Measurements from ENCODE around the gene RPL10A.
A peak's percentile ranks its signal among the peaks of the same experiment; 100 is the strongest.
"Not testable (repeated sequence)": the region's sequence is repeated elsewhere in the genome, so short reads cannot be mapped to it uniquely, and the experiment has no call there.

Gene RPL10A

DNA sequence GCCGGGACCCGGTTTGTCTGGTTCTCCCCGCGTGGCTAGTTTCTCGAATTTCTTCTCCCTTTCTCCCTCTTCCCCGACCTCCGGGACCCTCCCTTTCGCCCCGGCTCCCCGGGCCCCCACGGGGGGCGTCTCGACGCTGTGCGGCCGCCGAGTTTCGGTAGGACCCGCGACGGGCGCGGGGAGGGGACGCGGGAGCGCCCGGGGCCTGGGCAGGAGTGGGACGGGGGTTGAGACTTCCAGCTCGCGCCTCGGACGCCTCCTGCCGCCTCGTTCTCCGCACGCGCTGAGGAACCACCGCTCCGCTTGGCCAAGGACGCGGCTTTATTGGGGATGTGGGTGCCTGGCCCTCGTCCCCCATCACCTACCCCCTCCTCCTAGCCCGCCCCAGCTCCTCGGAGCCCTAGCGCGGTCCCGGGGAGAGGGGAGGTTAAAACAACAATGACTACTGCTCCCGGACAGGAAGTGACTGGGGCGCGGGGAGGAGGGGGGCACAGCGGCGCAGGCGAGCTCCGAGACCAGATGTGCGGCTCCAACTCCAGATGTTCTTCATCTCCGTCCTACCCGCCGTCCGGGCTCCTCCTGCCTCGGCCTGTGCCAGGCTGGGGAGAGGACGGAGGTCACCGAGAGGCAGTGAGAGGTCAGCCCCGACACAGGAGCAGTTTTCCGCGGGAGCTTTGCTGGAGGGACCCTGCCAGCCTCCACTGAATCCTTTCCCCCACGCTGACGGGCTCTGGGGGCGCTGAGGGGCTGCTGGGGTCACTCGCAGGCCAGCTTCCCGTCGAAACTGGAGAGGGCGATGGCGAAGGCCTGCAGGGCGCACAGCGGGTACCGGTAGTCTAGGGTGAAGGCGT lies 29.6 kb downstream of the RPL10A start:
- peak; percentile 17 for DNase-seq
- in situ Hi-C loops (cut with HindIII; ENCODE audit: low pct_ligation_motif_present, low pct_unique_long_range_greater_than_20kb, low sequenced_read_pairs) = no loop called here

DNA sequence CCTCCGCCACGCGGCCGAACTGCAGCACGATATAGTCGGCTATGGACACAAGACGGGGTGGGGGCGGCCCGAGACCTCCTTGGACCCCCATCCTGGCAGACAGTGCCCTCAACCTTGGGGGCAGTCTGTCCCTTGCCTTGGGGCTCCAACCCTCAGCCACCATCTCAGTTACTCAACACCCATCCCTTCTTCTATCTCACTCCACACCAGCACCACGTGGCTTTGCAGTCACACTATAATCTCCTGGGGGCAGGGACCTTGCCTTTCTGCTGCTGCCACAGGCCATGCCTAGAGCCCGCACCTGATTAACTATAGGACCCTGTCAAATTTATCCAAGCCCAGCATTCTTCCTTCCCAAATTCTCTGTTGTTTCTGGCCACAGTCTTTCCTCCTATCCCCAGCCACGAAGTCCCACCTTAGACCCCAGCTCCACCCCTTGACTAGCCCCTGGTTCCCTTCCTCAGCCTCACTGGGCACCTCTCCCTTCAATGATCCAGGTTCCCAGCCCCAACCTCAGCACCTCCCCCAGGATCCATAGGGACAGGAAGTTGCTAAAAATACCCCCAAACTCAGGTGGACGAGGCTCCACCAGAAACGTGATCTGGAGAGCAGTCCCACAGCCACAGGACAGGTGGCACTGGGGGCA lies 30.3 kb downstream of the RPL10A start:
- in situ Hi-C loops (cut with HindIII; ENCODE audit: low pct_ligation_motif_present, low pct_unique_long_range_greater_than_20kb, low sequenced_read_pairs) = no loop called here
- DNase-seq = no peak

DNA sequence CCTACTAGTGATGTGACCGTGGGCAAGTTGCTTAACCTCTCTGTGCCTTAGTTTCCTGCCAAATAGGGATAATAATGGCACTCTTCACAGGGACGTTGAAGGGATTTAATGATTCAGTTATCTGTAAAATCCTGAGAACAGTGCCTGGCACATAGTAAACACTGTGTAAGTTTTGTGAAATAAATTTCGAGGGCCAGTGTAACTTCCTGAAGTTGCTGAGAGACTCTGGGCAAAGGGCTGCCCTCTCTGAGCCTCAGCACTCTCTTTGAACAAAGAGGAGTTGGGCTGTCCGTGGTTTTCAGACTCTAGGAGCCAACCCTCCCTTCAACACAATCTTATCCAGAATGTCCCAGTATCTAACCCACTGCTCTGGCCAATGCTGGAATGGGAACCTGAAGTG lies 31.2 kb downstream of the RPL10A start:
- in situ Hi-C loops (cut with HindIII; ENCODE audit: low pct_ligation_motif_present, low pct_unique_long_range_greater_than_20kb, low sequenced_read_pairs) = no loop called here

GRCh38 chr6:35500782-35501181 lies 32.6 kb downstream of the RPL10A start:
- DNase-seq = no peak
- in situ Hi-C loops (cut with HindIII; ENCODE audit: low pct_ligation_motif_present, low pct_unique_long_range_greater_than_20kb, low sequenced_read_pairs) = no loop called here

More for the DNA sequence above, 31.2 kb downstream of the RPL10A start:
- DNase-seq = no peak

- DNase-seq = no peak
- in situ Hi-C loops (cut with HindIII; ENCODE audit: low pct_ligation_motif_present, low pct_unique_long_range_greater_than_20kb, low sequenced_read_pairs) = no loop called here
Observed at GRCh38 chr6:35501784-35502183, 33.6 kb downstream of the RPL10A start.

DNA sequence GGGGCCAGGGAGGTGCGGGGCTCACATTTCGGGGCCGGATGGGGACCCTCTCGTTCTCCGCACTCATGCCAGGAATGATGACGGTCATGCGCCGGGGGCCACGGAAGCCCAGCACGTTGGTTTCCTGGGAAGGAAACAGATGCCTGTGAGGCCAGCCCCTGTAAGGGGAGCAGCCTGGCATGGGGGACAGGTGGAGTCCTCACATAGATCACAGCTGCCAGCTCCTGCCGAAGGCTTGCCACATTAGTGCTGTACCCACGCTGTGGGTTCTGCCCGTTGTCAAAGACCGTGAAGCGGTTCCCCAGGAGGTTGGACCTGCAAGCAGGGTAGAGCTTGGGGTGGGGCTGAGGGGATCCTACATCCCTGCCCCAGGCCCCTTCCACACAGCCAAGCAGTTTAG lies 35.3 kb downstream of the RPL10A start:
- no peak for DNase-seq
- in situ Hi-C loops (cut with HindIII; ENCODE audit: low pct_ligation_motif_present, low pct_unique_long_range_greater_than_20kb, low sequenced_read_pairs) = no loop called here

GRCh38 chr6:35505999-35506412 lies 37.8 kb downstream of the RPL10A start:
- DNase-seq = no peak
- in situ Hi-C loops (cut with HindIII; ENCODE audit: low pct_ligation_motif_present, low pct_unique_long_range_greater_than_20kb, low sequenced_read_pairs) = no loop called here

- in situ Hi-C loops (cut with HindIII; ENCODE audit: low pct_ligation_motif_present, low pct_unique_long_range_greater_than_20kb, low sequenced_read_pairs) = no loop called here
- no peak for DNase-seq
Observed at GRCh38 chr6:35506536-35506935, 38.3 kb downstream of the RPL10A start.

DNA sequence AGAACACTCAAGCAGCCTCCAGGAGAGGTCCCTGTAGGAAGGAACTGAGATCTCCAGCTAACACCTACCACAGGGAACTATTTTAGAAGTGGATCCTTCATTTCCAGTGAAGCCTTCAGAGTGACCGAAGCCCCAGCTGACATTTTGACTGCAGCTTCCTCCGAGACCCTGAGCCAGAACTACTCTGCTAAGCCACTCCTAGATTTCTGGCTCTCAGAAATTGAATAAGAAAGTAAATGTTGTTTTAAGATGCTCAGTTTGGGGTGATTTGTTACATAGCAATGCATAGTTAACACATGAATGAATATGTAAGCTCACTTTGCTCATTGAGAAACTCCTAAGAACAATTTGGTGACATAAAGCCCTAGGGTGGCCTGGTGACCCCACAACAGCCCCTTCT lies 39.0 kb downstream of the RPL10A start:
- in situ Hi-C loops (cut with HindIII; ENCODE audit: low pct_ligation_motif_present, low pct_unique_long_range_greater_than_20kb, low sequenced_read_pairs) = no loop called here
- DNase-seq = no peak

- in situ Hi-C loops (cut with HindIII; ENCODE audit: low pct_ligation_motif_present, low pct_unique_long_range_greater_than_20kb, low sequenced_read_pairs) = no loop called here
Observed at GRCh38 chr6:35508027-35508426, 39.8 kb downstream of the RPL10A start.

DNA sequence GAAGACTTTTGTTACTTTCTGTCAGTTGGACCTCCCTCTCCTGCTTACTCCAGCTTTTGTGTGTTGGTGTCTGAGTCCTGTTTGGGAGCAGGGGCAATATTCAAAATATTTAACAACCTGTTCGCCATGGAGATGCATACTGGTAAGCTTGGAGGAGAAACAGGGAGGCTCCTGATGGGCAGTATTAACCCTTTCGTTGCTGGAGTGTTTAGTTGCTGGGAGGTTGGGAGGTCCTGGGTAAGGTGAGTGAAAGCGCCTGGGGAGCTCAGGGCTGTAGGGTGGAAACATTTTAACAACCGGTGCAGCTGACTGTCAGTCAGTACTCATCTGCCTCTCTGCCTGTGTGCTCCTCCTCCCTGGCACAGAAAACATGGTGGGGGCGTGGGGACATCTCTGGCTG lies 40.3 kb downstream of the RPL10A start:
- no peak for DNase-seq
- in situ Hi-C loops (cut with HindIII; ENCODE audit: low pct_ligation_motif_present, low pct_unique_long_range_greater_than_20kb, low sequenced_read_pairs) = no loop called here

More at GRCh38 chr6:35508027-35508426, 39.8 kb downstream of the RPL10A start:
- no peak for DNase-seq

DNA sequence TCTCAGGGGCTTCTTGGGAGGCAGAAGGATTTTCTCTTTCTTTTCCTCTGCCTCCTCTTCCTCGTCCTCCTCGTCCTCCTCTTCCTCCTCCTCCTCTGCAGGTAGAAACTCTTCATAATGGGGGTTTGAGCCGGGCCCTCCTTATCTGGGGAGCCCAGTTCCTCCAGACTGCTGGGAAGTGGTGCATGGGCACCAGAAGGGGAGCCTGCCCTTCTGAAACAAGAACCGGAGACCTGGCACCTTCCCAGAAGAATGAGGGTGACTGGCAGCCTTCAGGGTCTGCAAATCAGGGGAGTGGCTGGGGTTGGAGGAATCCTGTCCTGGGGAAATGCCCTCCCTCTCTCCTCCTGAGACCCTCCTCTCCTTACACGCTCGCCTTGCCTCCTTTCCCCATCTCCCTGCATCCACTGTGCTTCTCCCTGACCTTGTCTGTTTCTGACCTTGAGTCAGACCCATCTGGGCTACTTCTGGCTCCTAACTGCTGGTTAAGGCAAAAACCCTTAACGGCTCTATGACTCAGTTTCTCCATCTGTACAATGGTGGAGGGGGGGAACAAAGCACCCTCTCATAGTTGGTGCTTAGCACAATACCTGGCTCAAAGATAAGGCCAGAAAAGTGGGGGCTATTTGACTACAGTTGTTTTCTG lies 42.8 kb downstream of the RPL10A start:
- no peak for DNase-seq
- in situ Hi-C loops (cut with HindIII; ENCODE audit: low pct_ligation_motif_present, low pct_unique_long_range_greater_than_20kb, low sequenced_read_pairs) = no loop called here

DNA sequence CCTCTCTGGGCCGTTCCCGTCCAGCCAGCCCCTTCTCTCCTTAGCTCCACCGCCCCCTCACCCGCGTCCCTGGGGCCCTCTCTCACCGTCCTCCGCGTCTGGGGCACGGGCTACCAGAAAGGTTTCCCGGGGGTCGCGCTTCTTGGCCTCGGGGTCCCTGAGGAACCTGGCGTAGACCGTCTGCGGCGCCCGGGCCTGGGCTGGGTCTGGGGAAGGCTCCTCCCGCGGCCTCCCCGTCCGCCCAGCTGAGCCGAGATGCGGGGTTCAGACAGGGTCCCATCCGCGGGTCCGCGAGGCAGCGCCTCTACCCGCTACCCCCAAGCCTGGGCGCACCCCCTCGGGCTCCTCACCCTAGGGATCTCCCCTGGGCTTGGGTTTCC lies 43.4 kb downstream of the RPL10A start:
- in situ Hi-C loops (cut with HindIII; ENCODE audit: low pct_ligation_motif_present, low pct_unique_long_range_greater_than_20kb, low sequenced_read_pairs) = no loop called here
- DNase-seq = no peak

GRCh38 chr6:35512006-35512405 lies 43.8 kb downstream of the RPL10A start:
- no peak for DNase-seq
- in situ Hi-C loops (cut with HindIII; ENCODE audit: low pct_ligation_motif_present, low pct_unique_long_range_greater_than_20kb, low sequenced_read_pairs) = no loop called here

DNA sequence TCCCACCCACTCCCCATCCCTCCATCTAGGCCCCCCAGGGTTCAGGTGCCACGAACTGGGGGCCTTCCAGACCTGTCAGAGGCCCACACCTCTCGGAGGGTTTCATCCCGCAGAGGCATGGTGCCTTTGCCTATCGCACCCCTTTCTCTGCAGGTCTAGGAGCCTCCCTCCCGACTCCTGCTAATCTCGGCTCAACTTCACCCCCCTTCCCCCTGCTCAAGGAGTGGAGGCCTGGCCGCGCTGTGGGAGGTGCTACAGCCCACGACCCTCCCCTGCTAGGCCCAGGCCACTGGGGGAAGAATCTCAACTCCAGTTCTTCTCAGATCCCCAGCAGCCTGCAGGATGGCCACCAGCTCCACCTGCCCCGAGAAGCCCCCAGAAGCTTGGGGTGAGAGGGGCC lies 44.5 kb downstream of the RPL10A start, which contains the start of gene TULP1:
TULP1 (minus strand) TSS at position 157 of the 400 bp plus-strand sequence; CDS start at position 119, 38 bp downstream.
- no peak for DNase-seq
- in situ Hi-C loops (cut with HindIII; ENCODE audit: low pct_ligation_motif_present, low pct_unique_long_range_greater_than_20kb, low sequenced_read_pairs) = no loop called here

DNA sequence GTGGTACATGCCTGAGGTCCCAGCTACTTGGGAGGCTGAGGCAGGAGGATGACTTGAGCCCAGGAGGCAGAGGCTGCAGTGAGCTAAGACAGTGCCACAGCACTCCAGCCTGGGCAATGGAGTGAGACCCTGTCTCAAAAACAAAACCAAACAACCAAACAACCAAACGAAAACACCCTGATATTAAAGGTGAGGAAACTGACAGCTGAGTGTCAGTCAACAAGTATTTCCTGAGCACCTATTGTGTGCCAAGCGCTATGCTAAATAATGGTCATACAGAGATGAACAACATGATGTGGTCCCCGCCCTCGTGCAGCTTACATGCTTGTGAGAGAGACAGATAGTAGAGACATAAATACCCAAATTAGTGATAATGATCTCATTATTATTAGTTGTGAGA lies 46.4 kb downstream of the RPL10A start:
- in situ Hi-C loops (cut with HindIII; ENCODE audit: low pct_ligation_motif_present, low pct_unique_long_range_greater_than_20kb, low sequenced_read_pairs) = no loop called here

DNA sequence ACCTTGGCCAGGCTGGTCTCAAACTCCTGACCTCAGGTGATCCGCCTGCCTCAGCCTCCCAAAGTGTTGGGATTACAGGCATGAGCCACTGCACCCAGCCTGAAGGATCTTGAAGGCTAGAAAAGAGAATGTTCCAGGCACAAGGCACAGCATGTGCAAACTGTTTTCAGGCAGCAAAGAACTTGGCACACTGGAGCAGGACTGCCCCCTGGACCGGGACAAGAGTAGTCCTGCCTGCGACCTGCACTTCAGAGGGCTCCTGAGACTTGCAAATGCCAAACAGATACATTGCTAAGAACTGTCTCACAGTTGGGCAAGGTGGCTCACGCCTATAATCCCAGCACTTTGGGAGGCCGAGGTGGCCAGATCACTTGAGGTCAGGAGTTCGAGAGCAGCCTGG lies 47.7 kb downstream of the RPL10A start:
- DNase-seq; in situ Hi-C loops (cut with HindIII; ENCODE audit: low pct_ligation_motif_present, low pct_unique_long_range_greater_than_20kb, low sequenced_read_pairs): not testable (repeated sequence)

More for the DNA sequence above, 46.4 kb downstream of the RPL10A start:
- DNase-seq = no peak

- in situ Hi-C loops (cut with HindIII; ENCODE audit: low pct_ligation_motif_present, low pct_unique_long_range_greater_than_20kb, low sequenced_read_pairs) = no loop called here
- no peak for DNase-seq
Observed at GRCh38 chr6:35516712-35517111, 48.5 kb downstream of the RPL10A start.

DNA sequence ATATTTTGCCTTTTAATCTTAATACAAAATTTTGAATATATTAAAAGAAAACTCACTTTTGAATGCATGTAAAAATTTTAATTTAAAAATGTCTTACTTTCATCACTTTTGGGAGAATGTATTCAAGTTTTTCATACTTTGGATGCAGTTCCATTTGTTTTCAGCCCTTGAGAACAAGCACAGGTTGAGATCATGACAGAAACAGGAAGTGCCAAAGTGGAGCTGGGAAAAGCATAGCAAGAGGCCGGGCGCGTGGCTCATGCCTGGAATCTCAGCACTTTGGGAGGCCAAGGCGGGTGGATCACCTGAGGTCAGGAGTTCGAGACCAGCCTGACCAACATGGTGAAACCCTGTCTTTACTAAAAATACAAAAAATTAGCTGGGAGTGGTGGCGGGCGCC lies 49.8 kb downstream of the RPL10A start:
- in situ Hi-C loops (cut with HindIII; ENCODE audit: low pct_ligation_motif_present, low pct_unique_long_range_greater_than_20kb, low sequenced_read_pairs); DNase-seq: not testable (repeated sequence)
